Naive B cell (primary cell): ENCODE data around the gene ZNF500. TPM values are rescaled to one million over a fixed set of nuclear protein-coding genes. Genes with fewer than 3 reads are reported as not detected.

ENCODE experiments used
- ATAC-seq, 2 donors: fragments of 150-1000 bp; cut with Tn5 transposase; 2 replicates each; pipeline ENCODE4 v1.10.0; 2021; ENCODE audit warnings: low read depth in 2 of 2, mild to moderate bottlenecking in 2 of 2, moderate library complexity in 2 of 2
- DNase-seq: peaks from one replicate; pipeline ENCODE4 v3.0.0; 2022
- H3K27ac Mint-ChIP-seq, 6 donors: one replicate each; pipeline ENCODE4 v1.8.0; 2020 to 2022; ENCODE audit warnings: mild to moderate bottlenecking in 6 of 6, mixed read lengths in 6 of 6, moderate library complexity in 5 of 6, inconsistent platforms in 2 of 6
- H3K27me3 Mint-ChIP-seq, 3 donors: one replicate each; pipeline ENCODE4 v1.8.0; 2021 to 2022; ENCODE audit warnings: mixed read lengths in 3 of 3, mild to moderate bottlenecking in 1 of 3
- H3K36me3 Mint-ChIP-seq, 2 donors: one replicate each; pipeline ENCODE4 v1.8.0; 2020 to 2022; ENCODE audit warnings: mixed read lengths in 2 of 2, inconsistent platforms in 1 of 2, mild to moderate bottlenecking in 1 of 2
- H3K4me1 Mint-ChIP-seq, 3 donors: one replicate each; pipeline ENCODE4 v1.8.0; 2020 to 2022; ENCODE audit warnings: mixed read lengths in 3 of 3, inconsistent platforms in 1 of 3, mild to moderate bottlenecking in 1 of 3, moderate library complexity in 1 of 3
- H3K4me3 Mint-ChIP-seq, 8 donors: one replicate each; pipeline ENCODE4 v1.8.0; 2020 to 2022; ENCODE audit warnings: mild to moderate bottlenecking in 8 of 8, mixed read lengths in 8 of 8, moderate library complexity in 8 of 8, inconsistent platforms in 2 of 8
- H3K9me3 Mint-ChIP-seq, 7 donors: one replicate each; pipeline ENCODE4 v1.8.0; 2020 to 2022; ENCODE audit warnings: mixed read lengths in 7 of 7, mild to moderate bottlenecking in 5 of 7, inconsistent platforms in 2 of 7, moderate library complexity in 1 of 7
- polyA plus RNA-seq, 6 donors: library from polyadenylated mRNA; unstranded; fragments of 300-500 nt; fragmentation: Illumina TruSeq; gene quantifications; one replicate each; pipeline ENCODE4 v1.2.3, GENCODE V29; 2021; ENCODE audit warnings: low read depth in 6 of 6

The ZNF500 gene
- polyA plus RNA-seq, 6 donors from 2014 or later: 6.7 to 19.9 (median 14.1) TPM; not detected in 1

DNA sequence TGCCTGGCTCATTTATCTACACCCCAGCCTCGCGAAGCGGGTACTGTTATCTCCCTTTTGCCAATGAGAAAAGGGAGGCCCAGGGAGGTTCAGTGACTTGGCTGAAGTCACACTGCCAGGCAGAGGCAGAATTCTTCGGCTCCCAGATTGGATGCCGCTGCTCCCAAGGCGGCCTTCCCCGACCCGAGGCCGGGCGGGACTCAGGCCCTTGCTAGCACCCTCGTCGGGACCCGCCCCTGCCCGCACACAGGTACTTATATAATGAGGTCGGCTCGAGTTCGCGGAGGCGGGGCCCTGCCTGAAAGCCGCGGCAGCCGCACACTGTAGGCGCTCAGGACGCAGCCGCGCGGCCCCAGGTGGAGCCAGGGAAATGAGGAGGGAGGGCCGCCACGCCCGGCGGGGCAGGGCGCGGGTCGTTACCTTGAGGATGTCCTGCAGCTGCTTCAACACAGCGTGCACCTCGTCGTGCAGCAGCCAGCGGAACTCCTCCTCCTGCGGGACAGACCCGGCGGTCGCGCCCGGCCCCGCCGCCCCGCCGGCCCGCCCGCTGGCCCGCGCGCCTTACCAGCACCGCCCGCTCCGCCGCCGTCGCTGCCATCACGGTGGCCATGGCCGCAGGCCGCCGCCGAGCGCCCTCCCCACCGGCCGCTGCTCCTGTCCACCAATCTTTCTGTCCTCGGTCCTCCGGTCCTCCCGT is 35.1 kb upstream of the ZNF500 start, which contains the start of gene ROGDI:
TSS of gene ROGDI (minus strand) at position 672 of the 697 bp plus-strand sequence. CDS start at position 610, 62 bp downstream.
- ATAC-seq (peak; percentile 73 to 77), DNase-seq (peak; percentile 88)
- Mint-ChIP-seq H3K27me3 (no peaks in the 10 kb centered on the region), H3K4me1 (peaks cover 15 to 38% (median 21%) of the 10 kb centered on the region in 3 donors), H3K27ac (peak within 1 kb of the TSS; percentile 57 to 93 (median 75)), H3K4me3 (peak within 1 kb of the TSS; percentile 85 to 94 (median 88)), H3K9me3 (no peaks in the 10 kb centered on the region), H3K36me3 (no peaks in the 10 kb centered on the region)

DNA sequence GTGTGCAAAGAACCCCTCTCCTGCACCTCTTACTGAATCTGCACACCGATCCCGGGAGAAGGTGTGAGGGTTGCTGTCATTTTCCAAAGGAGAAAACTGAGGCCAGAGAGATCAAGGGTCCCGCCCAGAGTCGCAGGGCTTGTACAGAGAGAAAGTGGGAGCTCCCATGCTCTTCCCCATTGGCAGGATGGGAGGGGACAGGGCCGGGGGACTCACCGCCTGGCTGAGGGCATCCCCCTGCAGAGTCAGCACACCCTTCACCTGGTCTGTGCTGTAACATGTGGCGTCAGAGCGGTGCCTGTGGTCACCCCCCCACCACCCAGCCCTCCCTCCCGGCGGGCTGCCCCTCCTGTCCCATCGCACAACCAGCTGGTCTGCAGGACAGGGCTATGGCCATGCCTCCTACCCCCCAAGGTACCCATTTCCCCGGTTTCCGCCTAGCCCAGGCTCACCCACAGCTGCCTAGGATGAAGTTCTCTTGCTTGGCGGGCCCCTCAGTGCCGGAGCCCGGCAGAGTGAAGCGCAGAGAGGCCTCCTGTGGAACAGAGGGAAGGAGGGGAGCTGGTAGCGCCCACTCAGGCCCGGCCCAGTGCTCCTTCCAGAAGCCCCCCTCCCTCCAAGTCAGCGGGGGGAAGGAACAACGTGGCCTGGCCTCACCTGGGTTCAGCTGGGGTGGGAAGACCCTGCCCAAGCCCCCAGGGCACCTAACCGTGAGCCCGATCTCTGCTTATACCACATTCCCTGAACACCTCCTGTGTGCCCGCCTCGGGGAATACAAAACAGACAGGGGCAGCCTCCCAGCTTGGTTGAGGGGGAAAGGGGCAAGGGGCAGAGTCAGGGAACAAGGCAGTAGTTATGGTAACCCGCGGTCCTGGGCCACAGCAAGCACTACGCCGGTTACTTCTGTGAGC is 34.3 kb upstream of the ZNF500 start:
- peak overlapping the region in 4 of 6 donors; percentile 62 to 94 (median 88) for H3K27ac Mint-ChIP-seq
- no peaks in the 10 kb centered on the region for H3K36me3 Mint-ChIP-seq
- ATAC-seq (no peak), DNase-seq (peak; percentile 12)
- H3K27me3 Mint-ChIP-seq: no peaks in the 10 kb centered on the region
- no peaks in the 10 kb centered on the region for H3K9me3 Mint-ChIP-seq
- H3K4me1 Mint-ChIP-seq: peaks cover 15 to 38% (median 21%) of the 10 kb centered on the region in 3 donors
- peak overlapping the region; percentile 85 to 94 (median 88) for H3K4me3 Mint-ChIP-seq

GRCh38 chr16:4800290-4801041 is 33.5 kb upstream of the ZNF500 start:
- peak overlapping the region; percentile 55 to 87 (median 81) for H3K4me3 Mint-ChIP-seq
- H3K4me1 Mint-ChIP-seq: peaks cover 15 to 36% (median 21%) of the 10 kb centered on the region in 3 donors
- ATAC-seq (no peak), DNase-seq (no peak)
- no peaks in the 10 kb centered on the region for H3K9me3 Mint-ChIP-seq
- H3K36me3 Mint-ChIP-seq: no peaks in the 10 kb centered on the region
- H3K27me3 Mint-ChIP-seq: no peaks in the 10 kb centered on the region
- peak overlapping the region in 5 of 6 donors; percentile 18 to 94 (median 73) for H3K27ac Mint-ChIP-seq

DNA sequence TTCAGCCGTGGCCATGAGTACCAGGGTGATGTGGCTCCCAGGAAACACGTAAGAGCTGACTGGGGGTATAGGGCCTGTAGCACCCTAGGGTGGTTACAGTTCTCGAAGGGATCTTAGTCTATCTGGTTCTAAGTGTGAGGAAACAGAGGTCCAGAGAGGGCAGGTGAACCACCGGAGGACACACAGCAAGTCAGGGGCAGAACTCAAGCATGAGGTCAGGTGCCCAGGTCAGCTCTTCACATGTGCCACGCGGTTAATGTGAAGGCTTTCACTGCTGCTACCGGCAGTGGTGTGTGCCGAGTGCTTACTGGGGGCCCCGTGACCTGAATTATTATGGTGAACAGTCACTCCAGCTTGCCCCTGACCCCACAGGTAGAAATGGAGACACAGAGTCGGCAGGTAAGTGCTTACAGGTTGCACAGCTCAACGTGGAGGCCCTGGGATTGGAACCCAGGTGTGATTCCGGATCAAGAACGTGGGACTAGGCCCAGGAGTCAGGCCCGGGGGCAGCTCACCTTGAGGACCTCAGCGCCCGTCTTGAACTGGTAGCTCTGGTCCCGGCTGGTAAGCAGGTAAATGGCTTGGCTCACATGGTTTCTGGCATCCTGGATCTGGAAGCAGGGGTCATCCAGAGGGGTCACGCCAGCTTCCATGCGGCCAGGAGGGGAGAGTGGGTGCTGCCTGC is 32.4 kb upstream of the ZNF500 start:
- H3K27me3 Mint-ChIP-seq: no peaks in the 10 kb centered on the region
- no peak for ATAC-seq
- H3K9me3 Mint-ChIP-seq: no peaks in the 10 kb centered on the region
- no peaks in the 10 kb centered on the region for H3K36me3 Mint-ChIP-seq
- H3K27ac Mint-ChIP-seq: no peak overlapping the region
- H3K4me3 Mint-ChIP-seq: peak overlapping the region in 4 of 8 donors; percentile 15 to 87 (median 46)
- H3K4me1 Mint-ChIP-seq: peaks cover 15 to 36% (median 21%) of the 10 kb centered on the region in 3 donors
- DNase-seq: no peak

- Mint-ChIP-seq H3K27me3 (no peaks in the 10 kb centered on the region), H3K9me3 (no peaks in the 10 kb centered on the region), H3K27ac (no peak overlapping the region), H3K4me1 (peaks cover 11 to 29% (median 21%) of the 10 kb centered on the region in 3 donors), H3K4me3 (no peak overlapping the region), H3K36me3 (no peaks in the 10 kb centered on the region)
- no peak for ATAC-seq
- no peak for DNase-seq
These were observed 31.5 kb upstream of the ZNF500 start for GRCh38 chr16:4798456-4798855.

GRCh38 chr16:4797805-4798252 is 30.9 kb upstream of the ZNF500 start:
- Mint-ChIP-seq H3K27ac (no peak overlapping the region), H3K36me3 (no peaks in the 10 kb centered on the region), H3K4me3 (no peak overlapping the region), H3K9me3 (no peaks in the 10 kb centered on the region), H3K4me1 (peaks cover 11 to 23% (median 21%) of the 10 kb centered on the region in 3 donors), H3K27me3 (no peaks in the 10 kb centered on the region)
- ATAC-seq: no peak
- no peak for DNase-seq

GRCh38 chr16:4796982-4797804 is 30.2 kb upstream of the ZNF500 start:
- Mint-ChIP-seq H3K27ac (no peak overlapping the region), H3K9me3 (no peaks in the 10 kb centered on the region), H3K4me1 (peaks cover 11 to 22% (median 21%) of the 10 kb centered on the region in 3 donors), H3K27me3 (no peaks in the 10 kb centered on the region), H3K36me3 (no peaks in the 10 kb centered on the region), H3K4me3 (no peak overlapping the region)
- ATAC-seq: no peak
- DNase-seq: no peak

GRCh38 chr16:4795828-4796572 is 29.0 kb upstream of the ZNF500 start:
- Mint-ChIP-seq H3K27ac (no peak overlapping the region), H3K4me3 (no peak overlapping the region), H3K4me1 (peaks cover 10 to 17% (median 11%) of the 10 kb centered on the region in 3 donors), H3K9me3 (no peaks in the 10 kb centered on the region), H3K36me3 (no peaks in the 10 kb centered on the region), H3K27me3 (no peaks in the 10 kb centered on the region)
- ATAC-seq (no peak), DNase-seq (no peak)

- ATAC-seq (no peak), DNase-seq (no peak)
These were observed 28.3 kb upstream of the ZNF500 start, which contains the start of gene SMIM22 for GRCh38 chr16:4795181-4795827. SMIM22 (plus strand) TSS chr16:4795369; CDS start chr16:4795735, 366 bp downstream.

DNA sequence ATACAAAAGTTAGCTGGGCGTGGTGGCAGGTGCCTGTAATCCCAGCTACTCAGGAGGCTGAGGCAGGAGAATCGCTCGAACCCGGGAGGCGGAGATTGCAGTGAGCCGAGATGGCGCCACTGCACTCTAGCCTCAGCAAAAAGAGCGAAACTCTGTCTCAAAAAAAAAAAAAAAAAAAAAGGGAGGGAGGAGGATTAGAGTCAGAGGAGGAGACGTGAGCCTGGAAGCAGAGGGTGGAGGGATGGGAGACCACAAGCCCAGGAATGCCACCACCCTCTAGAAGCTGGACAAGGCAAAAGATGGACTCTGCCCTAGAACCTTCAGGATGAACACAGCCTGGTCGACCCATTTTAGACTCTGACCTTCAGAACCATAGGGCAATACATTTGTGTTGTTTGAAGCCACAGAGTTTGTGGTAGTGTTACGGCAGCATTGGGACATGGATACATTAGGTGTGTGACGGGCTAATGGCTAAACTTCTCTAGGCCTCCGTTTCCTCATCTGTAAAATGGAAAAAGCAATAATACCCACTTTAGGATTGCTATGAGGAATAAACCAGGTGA is 26.1 kb upstream of the ZNF500 start:
- peaks cover 0 to 2% (median 0%) of the 10 kb centered on the region in 3 donors for H3K27me3 Mint-ChIP-seq
- no peak overlapping the region for H3K27ac Mint-ChIP-seq
- no peaks in the 10 kb centered on the region for H3K9me3 Mint-ChIP-seq
- no peak overlapping the region for H3K4me3 Mint-ChIP-seq
- DNase-seq (no peak), ATAC-seq (no peak)
- H3K36me3 Mint-ChIP-seq: no peaks in the 10 kb centered on the region
- no peaks in the 10 kb centered on the region for H3K4me1 Mint-ChIP-seq

More at GRCh38 chr16:4795181-4795827, 28.3 kb upstream of the ZNF500 start, which contains the start of gene SMIM22:
- Mint-ChIP-seq H3K27ac (no peak within 1 kb of the TSS), H3K4me3 (no peak within 1 kb of the TSS), H3K27me3 (no peaks in the 10 kb centered on the region), H3K9me3 (no peaks in the 10 kb centered on the region), H3K4me1 (peaks cover 3 to 10% (median 5%) of the 10 kb centered on the region in 3 donors), H3K36me3 (no peaks in the 10 kb centered on the region)

- DNase-seq (no peak), ATAC-seq (no peak)
- Mint-ChIP-seq H3K4me1 (no peaks in the 10 kb centered on the region), H3K4me3 (no peak overlapping the region), H3K9me3 (no peaks in the 10 kb centered on the region), H3K27me3 (peaks cover 0 to 7% (median 0%) of the 10 kb centered on the region in 3 donors), H3K27ac (peak overlapping the region in 1 of 6 donors; percentile 88), H3K36me3 (no peaks in the 10 kb centered on the region)
These were observed 23.9 kb upstream of the ZNF500 start for GRCh38 chr16:4790871-4791270.
